HG03442 (cell line): ENCODE data around the gene NR2F1-AS1.

Source experiments
- ATAC-seq: cut with Tn5 transposase; IDR thresholded peaks from one replicate; pipeline ENCODE4 v1.9.1; 2021; ENCODE audit warnings: mild to moderate bottlenecking, moderate library complexity; ENCODE audit not compliant: unreplicated experiment

The NR2F1-AS1 gene

DNA sequence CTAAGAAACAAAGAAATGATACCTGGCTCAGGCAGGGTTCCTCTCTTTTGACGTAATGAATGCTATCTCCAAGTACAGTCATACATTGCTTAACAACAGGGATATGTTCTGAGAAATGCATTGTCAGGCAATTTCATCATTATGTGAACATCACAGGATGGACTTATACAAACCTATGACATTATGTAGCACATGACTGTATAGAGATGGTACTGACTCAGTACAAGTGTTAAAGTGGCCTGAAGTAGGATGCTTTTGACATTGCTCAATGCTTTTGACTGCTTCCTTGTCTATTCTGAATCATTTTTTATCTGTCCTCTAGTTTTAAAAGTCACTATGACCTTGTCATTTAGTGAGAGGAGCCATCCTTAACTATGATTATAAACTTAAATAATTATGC, 147.6 kb downstream of the NR2F1-AS1 start:
- no peak for ATAC-seq

DNA sequence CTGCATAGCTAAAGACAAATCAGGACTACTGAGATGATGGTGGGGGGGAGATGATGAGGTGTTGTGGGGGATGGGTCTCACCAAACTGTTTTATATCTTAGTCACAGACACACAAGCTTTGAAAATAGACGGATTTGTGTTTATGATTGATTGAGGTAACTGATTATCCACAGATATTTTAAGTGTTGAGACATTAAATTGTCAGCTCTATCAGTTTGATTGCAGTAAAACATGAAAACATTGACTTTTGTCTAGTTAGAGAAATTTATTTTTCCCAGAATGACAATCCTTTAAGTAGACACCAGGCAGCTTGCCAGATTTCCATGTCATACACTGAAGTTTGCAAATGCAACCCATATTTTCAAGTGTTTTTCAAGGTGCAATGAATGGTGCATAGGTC, 149.8 kb downstream of the NR2F1-AS1 start:
- no peak for ATAC-seq

DNA sequence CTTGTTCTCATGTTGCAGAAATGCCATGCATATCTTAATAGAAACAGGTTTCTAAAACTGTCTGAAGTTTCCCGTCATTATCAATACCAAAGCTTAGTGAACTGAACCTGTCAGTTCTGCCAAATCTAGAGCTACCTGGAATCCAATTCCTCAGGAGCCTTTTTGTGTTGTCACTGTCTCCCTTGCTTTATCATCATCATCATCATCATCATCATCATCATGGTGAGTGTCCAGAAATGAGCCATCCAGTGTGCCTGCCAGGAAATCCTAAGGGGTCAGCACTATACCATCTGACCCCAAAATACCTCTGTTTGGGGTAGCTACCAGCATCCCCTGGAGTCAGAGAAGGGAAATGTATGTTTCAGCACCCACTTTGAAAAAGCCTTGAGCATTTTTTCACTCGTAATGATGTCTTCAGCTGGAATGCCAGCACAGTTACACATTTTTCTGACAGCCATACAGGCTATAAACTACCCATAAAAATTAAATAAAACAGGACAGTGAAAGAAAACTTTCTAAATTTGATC, 150.3 kb downstream of the NR2F1-AS1 start:
- ATAC-seq: no peak

DNA sequence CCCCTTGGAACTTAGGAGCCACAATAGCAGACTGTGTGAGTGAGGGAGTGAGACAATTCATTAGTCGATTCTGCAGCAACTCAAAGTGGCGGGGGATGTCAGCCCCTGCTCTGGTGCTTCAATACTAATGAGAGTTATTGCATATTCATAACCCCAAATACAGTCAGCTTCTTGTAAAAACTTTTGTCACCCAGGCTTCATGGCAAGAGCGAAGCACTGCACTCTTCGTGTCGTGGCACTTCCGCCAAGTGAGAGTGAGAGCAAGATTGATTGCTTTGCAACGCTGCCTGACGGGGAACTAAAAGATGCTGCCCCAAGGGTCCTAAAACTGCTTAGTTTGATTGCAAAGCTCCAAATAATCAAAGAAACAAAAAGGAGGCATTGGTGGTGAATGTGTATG, 150.9 kb downstream of the NR2F1-AS1 start:
- no peak for ATAC-seq

DNA sequence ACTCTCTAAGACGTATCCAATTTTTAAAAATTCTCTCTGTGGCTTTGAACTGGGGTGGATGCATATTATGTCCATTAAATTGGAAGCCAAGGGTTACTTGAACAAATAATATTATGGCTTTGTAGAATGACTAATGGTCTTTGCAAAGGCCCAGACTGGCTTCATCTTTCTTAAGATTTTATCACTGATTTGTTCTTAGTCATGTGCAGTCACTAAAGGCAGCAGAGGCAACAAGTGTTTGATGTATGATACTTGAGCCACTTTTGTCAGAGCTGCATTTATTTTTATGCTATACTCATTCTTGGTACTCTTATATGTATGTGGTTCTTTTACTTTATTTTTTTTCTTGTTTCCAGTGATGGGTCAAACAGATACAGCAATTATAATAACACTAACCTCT, 152.2 kb downstream of the NR2F1-AS1 start:
- no peak for ATAC-seq

DNA sequence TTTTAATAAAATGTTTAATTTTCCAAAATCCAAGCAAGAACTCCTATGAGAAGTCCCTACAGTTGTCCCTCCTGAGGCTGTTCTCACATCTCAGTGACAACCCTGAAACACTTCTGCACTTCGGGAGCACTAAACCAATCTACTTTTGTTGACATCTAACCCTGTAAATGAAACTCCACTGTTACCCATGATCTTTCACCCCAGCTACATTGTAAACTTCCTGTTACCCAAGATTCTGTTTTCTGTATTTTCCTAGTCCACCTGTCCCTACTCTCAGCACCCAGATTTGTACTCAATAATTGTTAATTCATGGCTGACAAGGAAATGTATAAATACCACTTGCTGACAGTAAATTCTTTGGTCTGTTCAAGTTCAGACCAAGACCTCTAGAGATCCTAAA, 153.7 kb downstream of the NR2F1-AS1 start:
- no peak for ATAC-seq

DNA sequence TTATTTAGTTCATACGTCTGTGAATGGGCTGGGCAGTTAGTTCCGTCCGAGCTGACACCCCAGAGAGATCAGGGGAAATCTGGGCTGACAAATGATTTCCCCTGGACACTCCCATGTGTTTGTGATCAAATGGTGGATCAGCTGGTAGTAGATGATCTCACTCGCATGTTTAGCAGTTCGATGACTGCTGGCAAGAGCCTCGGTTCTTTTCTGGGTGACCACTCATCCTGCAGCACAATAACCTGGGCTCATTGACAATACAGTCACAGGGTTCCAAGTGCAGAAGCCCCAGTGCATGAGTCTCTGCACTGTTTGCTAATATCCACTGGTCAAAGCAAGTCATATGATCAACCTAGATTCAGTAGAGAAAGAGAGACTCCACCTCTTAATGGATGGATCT, 155.9 kb downstream of the NR2F1-AS1 start:
- no peak for ATAC-seq

DNA sequence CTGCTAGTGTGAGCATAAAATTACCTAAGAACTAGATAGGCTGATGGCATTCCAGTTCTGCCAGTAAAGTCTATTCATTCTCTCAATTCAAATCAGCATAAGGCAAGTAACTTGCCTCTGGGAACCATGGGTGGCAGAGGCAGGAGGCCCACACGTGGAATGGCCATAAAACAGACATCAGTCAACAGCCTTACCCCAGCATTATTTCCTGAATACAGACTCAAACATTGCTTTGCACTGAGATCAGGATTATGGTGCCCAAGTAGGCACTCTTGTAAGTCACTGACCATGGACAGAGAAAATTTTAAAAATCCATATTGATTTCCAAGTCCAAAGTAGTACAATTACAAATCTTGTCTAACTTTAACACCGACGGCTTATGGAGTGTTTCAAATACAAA, 157.7 kb downstream of the NR2F1-AS1 start:
- ATAC-seq: no peak

DNA sequence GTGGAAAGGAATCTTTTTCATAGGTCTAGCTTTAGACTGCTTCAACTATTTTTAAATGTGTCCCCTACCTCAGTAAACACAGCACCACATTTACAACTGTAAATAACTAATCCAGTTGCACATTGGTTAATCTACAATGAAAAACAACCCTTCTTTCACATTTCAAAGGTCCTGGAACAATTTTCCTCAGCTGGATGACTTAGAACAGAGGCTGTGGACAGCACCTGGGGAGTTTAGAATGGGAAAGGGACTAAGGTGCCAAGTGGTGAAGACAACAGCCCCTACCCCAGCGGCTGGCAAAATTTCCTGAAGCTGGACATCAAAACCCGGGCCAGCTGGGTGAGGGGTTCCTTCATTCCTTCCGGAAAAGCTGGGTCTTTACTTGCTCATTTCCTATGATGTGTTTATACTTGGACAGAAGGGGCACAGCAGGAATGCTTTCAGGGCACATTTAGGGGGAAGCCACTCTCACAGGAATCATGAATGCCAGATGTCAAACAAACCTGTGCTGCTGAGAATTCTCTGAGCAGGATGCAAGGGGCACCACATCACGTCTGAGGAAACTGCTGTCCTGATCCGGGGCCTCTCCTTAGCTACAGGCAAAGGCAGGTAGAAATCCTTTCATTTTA, 158.3 kb downstream of the NR2F1-AS1 start:
- ATAC-seq: no peak

DNA sequence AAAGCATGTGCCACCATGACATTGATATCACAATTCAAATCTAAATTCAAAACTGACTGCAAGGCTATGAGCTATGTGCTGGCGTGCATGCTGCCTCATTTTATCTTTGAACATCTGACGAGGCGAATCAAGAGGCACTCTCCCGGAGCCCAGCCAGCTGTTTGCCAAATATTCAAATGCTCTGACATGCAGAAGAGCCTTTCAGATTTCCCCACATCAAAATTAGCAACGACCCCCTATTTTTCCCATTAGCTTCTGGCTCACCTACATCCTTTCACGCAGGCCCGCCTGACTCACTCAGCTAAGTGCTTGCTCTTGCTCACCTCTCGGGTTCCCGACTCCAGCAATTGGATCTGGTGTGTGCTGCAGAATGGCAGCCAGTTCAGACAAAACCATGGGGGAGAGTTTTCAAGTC, 159.0 kb downstream of the NR2F1-AS1 start:
- no peak for ATAC-seq

DNA sequence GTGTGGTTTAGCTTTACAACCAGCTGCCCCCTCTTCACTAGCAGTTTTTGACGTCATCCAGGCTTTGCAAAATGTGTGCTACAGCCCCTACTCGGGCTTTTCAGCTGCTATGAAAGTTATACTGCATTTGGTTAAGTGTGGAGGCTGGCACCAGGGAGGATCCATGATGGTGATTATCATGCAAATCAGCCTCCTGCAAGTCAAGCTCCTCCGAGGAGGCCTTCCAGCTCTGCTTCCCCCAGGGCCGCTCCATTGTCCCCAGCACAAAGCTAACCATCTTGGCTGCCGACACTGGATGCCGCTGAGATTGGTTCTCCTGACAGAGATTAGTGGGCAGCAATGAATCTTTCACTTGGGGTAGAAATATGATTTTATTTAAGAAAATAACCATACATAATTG, 159.6 kb downstream of the NR2F1-AS1 start:
- no peak for ATAC-seq

DNA sequence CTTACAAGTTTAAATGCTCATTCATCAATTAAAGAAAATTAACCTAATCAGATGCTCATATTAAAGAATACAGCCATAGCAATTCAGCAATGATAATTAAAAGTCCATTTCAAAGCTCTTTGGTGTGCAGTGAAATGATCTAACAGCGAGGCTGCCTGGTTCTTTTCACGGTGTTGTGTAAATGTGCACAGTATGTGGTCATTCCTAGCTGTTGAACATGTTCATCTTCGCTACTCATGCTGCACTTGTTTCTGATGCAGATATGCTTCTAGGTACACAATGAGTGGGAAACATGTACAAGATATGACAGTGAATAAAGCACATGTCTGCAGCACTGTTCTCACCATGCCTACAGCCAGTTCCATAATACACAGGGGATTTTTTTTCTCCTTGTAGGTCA, 163.5 kb downstream of the NR2F1-AS1 start:
- no peak for ATAC-seq

DNA sequence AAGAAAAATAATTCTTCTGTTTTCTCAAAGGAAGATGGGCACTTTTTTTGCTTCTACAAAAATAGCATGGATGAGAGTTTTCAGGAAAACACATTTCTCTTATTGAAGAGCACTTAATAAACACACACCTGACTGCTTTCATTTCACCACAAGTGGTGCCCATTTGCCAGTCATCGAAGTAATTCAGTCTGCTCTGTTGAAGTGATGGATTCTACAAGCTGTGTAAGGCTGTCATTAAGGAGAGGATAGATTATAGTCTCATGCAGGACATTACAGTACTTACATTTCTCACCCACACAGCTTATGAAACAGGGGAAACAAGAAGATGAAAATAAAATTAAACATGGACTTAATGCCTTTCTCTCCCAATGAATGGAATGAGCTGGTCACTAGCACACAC, 165.2 kb downstream of the NR2F1-AS1 start:
- no peak for ATAC-seq

DNA sequence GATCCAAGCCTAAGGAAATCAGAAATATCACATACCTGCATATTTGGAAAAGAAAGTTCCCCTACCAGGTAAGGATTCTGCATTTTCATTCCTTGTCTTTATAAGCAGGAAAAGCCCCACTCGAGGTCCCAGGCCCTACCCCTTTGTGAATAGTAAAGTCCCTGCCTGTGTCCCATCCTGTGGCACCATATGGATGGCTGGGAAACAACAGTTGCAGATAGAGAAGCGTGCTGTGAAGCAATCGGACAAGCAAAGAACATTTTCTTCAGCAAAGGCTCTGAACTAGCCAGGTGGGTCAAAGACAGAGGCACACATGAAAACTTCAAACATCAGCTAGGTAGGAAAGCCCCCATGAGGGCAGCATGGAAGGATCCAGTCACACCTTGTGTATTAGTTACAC, 169.3 kb downstream of the NR2F1-AS1 start:
- ATAC-seq: no peak

DNA sequence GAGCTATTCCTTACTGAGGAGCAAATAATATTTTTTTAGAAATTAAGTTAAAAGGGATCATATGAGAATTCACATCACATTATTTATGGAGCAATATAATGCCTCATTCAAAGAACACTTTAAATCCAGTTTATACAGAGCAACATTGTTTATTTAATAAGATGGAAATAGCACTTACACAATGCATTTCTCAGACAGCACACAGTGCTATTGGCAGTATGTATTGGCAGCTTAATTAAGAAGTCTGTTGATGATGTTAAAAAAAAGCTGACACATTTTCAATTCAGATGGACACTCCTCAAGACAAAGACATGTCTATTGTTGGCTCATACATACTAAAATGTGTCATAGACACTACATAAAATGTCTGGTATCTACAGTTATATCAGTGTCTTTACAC, 171.3 kb downstream of the NR2F1-AS1 start:
- no peak for ATAC-seq

DNA sequence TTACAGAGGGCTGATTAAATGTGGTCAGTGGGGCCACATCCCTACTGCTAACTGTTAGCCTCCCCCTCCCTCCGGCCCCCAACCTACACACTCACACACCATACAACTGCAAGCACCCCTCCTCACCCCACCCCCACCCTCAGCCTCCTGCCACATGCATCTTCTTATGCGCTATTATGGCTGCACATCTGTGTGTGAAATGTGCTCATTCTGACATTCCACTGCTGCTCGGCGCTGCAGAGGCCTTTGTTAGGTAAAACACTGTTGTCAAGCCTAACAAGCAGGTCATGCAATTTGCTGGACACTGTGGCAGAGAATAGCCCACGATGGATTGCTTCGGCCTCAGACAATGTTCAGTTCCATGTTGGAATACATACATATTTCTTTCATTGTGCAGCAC, 173.6 kb downstream of the NR2F1-AS1 start:
- no peak for ATAC-seq

DNA sequence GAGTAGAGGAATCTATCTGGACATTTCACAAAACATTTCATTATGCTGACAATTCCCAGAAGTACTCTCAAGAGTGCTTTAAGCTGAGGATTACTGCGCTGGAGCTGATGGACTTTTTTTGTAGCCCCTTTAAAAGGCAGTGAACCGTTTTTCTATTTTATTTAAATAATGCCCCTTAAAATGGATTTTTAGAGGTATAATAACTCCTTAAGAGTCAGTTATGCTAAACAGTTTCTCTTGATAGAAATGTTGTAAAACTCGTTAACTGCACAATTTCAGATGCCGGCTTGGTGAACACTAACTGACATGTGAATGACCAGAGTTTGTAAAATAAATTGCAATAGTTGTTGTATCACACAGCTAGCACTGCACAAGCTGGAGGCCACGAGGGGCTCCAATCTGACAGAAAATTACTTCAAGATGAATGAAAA, 174.0 kb downstream of the NR2F1-AS1 start:
- no peak for ATAC-seq

DNA sequence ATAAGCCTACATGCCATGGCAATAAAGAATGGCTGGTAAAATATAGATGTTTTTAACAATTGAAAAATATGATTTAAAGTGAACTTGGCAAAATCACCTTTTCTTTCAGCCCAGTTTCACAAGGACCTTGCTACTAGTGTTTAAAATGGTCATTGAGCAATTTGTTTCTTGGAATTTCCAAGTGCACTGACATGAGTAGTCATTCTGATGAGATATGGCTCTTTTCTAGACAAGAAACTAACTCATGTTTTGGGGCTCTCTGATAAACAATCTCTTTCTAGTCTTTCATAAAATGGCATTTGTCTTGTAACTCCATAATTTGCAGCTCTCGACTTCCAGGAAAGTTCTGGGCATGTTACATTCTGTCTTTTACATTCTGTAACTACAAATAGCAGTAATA, 176.8 kb downstream of the NR2F1-AS1 start:
- no peak for ATAC-seq

DNA sequence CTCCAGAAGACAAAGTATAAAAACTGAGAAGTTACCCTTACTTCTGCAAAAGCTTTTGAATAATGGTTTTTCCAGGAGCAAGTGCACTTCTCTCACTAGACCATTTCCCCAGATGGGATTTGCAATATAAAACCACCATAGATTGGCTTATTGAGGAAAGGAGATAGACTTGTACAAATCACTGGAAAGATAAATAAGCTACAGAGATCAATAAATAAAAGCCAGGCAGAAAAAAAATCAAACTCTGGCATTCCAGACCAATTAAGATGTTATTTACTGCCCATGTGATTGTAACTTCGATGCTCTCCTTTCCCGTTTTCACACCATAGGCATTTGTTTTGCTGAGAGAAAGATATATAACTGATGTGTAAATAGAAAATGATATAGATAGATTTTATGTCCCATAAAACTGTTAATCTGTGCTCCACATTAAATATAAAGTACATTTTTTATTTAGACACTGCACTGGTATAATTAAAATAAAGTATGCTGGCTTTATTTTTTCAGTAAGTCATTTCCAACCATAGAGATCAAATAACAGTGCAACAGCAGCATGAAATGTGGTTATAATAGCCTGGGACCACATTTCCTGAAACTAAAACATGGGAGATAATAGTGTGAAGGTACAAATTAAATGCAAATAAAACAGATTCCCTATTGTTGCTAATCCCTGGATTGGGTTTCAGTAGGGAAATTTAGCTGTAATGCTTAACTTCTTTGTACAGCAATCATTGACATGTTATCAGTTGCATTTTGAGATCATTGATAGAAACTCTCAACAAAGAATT, 177.7 kb downstream of the NR2F1-AS1 start:
- ATAC-seq: no peak

DNA sequence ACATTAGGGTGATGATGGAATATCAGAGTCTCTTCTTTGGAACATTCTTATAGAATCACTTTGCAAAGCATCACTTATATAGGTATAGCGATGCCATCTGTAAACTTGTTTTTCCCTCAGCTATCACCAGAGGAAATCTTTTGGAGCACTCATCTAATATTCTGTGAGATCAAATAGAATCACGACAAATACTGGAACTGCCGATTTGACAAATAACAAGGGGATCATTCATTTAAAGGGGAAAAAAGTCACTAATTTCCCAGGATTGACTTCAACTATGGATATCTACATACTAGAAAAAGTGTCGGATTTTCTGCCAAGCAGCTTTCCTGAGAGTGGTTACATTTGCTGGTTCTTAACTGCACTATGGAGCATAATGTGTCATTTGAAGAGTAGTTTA, 178.6 kb downstream of the NR2F1-AS1 start:
- ATAC-seq: no peak

DNA sequence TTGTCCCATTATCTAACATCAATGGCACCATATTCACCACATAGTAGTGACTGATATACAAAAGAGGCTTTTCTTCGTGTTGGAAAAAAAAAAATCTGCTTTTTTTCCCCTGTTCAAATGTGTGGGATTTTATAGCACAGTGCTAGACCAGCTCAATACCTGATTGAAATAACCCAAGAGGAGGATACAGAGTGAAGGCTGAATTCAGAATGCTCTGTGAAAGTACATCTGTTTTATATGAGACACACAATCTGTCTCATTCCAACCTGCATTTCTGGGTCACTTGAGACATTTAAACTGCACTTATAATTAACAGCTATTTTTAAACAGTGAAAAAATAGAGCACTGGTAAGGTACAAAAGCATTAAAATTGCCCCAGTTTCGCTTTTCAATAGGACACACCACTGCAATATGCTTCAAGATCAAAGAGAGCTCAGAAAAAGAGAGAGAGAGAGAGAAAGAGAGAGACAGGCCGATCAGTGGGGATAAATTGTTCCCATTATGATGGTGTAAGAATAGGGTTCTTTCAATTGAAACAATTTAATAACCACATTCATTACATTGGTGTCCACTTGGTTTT, 179.3 kb downstream of the NR2F1-AS1 start:
- ATAC-seq: no peak

DNA sequence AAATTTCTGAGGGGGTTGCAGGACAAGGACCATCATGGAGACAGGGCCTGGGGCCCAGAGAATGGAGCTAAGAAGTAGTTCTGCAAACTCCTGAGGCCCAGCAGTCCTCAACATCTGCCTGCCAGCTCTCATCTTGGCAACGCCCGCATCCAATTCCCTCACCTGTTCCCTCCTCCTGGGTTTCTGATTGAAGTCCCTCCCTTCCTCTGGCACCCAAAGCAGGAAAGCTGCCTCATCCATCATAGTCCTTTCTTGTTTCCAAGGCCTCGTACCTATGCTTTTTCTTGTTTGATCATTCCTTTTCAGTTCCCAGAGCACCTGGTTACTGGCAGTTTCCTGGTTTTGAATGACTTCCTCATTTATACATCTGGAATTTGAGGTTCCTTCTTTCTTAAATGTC, 181.3 kb downstream of the NR2F1-AS1 start:
- no peak for ATAC-seq
